HCT116 (cell line): ENCODE measurements around the gene UFD1.

ENCODE experiments used
- CEBPB ChIP-seq: IDR thresholded peaks from 2 replicates; pipeline ENCODE4 v1.6.1; 2012; ENCODE audit warnings: low read depth
- ELF1 ChIP-seq: IDR thresholded peaks from 2 replicates; pipeline ENCODE4 v1.6.1; 2012; ENCODE audit warnings: low read depth, borderline replicate concordance
- EZH2phosphoT487 ChIP-seq: fragments of 200-600 bp; IDR thresholded peaks from 2 replicates; pipeline ENCODE4 v1.6.1; 2018; ENCODE audit warnings: antibody characterized with exemption, borderline replicate concordance
- MAX ChIP-seq: IDR thresholded peaks from 2 replicates; pipeline ENCODE4 v1.6.1; 2012
- POLR2A ChIP-seq: IDR thresholded peaks from 2 replicates; pipeline ENCODE4 v1.7.0; 2011; ENCODE audit warnings: borderline replicate concordance; ENCODE audit not compliant: insufficient read depth, insufficient read length; ENCODE audit errors: extremely low read depth
- POLR2AphosphoS5 ChIP-seq: IDR thresholded peaks from 2 replicates; pipeline ENCODE4 v1.6.1; 2011; ENCODE audit warnings: mild to moderate bottlenecking, low read depth, low read length, moderate library complexity
- RAD21 ChIP-seq: IDR thresholded peaks from 2 replicates; pipeline ENCODE4 v1.6.1; 2012; ENCODE audit warnings: low read depth, mild to moderate bottlenecking
- SRF ChIP-seq: IDR thresholded peaks from 2 replicates; pipeline ENCODE4 v1.6.1; 2012; ENCODE audit warnings: low read depth
- YY1 ChIP-seq: IDR thresholded peaks from 2 replicates; pipeline ENCODE4 v1.6.1; 2011; ENCODE audit warnings: low read length, low read depth, moderate library complexity, mild to moderate bottlenecking; ENCODE audit not compliant: insufficient replicate concordance; ENCODE audit errors: extremely low read depth
- ZNF274 ChIP-seq: fragments of 200-500 bp; sonication (Bioruptor generic); IDR thresholded peaks from 2 replicates; pipeline ENCODE4 v1.6.1; 2014; ENCODE audit warnings: mild to moderate bottlenecking, low read depth, low read length, inconsistent platforms
- TF ChIP-seq, protein P1 (sequence below): IDR thresholded peaks from 2 replicates; pipeline ENCODE4 v1.6.1; 2012; ENCODE audit warnings: low read depth
- TF ChIP-seq, protein P2 (sequence below), 3 experiments: fragments of 200-600 bp in 1 of 3; sonication (generic) in 1 of 3; IDR thresholded peaks in 2 of 3; conservative IDR thresholded peaks in 1 of 3; 2 replicates each; pipeline ENCODE4 v1.5.1; 2012 to 2017; ENCODE audit warnings: low read depth in 2 of 3, low read length in 2 of 3, antibody characterized with exemption in 1 of 3, borderline replicate concordance in 1 of 3, control low read depth in 1 of 3, mild to moderate bottlenecking in 1 of 3, mixed read lengths in 1 of 3, mixed run types in 1 of 3, moderate library complexity in 1 of 3; ENCODE audit not compliant: insufficient read depth in 1 of 3
- TF ChIP-seq, protein P3 (sequence below): IDR thresholded peaks from 2 replicates; pipeline ENCODE4 v1.6.1; 2012

DNA sequence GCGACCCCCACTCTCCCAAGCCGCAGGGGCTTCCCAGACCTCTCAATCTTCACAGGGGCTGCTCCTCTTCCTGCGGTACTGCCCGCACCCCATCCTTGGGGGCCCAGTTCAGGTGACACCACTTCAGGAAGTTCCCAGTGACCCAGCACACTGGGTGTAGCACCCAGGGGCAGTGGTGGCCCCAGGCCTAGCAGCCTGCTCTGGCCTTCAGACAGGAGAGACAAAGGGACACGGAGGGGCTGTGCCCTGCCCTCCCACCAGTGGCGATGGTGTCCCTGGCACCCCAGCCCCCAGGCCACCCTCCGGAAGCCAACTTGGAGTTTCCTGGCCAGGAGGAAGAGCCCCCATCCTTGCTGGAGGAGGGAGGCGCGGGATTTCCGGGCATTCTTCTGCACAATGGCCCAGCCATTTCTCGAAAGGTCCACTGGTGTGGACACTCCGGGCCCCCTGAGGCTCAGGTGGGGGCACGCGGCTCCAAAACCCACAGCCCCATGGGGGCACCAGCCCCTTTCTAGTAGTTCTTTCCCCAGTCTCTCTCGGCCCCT is 46.2 kb upstream of the UFD1 start:
- TF ChIP-seq, protein P1, sequence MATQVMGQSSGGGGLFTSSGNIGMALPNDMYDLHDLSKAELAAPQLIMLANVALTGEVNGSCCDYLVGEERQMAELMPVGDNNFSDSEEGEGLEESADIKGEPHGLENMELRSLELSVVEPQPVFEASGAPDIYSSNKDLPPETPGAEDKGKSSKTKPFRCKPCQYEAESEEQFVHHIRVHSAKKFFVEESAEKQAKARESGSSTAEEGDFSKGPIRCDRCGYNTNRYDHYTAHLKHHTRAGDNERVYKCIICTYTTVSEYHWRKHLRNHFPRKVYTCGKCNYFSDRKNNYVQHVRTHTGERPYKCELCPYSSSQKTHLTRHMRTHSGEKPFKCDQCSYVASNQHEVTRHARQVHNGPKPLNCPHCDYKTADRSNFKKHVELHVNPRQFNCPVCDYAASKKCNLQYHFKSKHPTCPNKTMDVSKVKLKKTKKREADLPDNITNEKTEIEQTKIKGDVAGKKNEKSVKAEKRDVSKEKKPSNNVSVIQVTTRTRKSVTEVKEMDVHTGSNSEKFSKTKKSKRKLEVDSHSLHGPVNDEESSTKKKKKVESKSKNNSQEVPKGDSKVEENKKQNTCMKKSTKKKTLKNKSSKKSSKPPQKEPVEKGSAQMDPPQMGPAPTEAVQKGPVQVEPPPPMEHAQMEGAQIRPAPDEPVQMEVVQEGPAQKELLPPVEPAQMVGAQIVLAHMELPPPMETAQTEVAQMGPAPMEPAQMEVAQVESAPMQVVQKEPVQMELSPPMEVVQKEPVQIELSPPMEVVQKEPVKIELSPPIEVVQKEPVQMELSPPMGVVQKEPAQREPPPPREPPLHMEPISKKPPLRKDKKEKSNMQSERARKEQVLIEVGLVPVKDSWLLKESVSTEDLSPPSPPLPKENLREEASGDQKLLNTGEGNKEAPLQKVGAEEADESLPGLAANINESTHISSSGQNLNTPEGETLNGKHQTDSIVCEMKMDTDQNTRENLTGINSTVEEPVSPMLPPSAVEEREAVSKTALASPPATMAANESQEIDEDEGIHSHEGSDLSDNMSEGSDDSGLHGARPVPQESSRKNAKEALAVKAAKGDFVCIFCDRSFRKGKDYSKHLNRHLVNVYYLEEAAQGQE = no peak
- TF ChIP-seq, protein P2, sequence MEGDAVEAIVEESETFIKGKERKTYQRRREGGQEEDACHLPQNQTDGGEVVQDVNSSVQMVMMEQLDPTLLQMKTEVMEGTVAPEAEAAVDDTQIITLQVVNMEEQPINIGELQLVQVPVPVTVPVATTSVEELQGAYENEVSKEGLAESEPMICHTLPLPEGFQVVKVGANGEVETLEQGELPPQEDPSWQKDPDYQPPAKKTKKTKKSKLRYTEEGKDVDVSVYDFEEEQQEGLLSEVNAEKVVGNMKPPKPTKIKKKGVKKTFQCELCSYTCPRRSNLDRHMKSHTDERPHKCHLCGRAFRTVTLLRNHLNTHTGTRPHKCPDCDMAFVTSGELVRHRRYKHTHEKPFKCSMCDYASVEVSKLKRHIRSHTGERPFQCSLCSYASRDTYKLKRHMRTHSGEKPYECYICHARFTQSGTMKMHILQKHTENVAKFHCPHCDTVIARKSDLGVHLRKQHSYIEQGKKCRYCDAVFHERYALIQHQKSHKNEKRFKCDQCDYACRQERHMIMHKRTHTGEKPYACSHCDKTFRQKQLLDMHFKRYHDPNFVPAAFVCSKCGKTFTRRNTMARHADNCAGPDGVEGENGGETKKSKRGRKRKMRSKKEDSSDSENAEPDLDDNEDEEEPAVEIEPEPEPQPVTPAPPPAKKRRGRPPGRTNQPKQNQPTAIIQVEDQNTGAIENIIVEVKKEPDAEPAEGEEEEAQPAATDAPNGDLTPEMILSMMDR (IDR thresholded peaks at IDR 0.05 in 2 of 3, conservative IDR thresholded peaks at IDR 0.05 in 1 of 3; ENCODE audit: borderline replicate concordance in 1 of 3, insufficient read depth in 1 of 3, low read depth in 2 of 3, low read length in 2 of 3) = no peak
- TF ChIP-seq POLR2A (no peak), ELF1 (no peak), CEBPB (no peak), YY1 (no peak), MAX (no peak), POLR2AphosphoS5 (no peak), EZH2phosphoT487 (no peak), RAD21 (no peak), SRF (no peak), ZNF274 (no peak)
- TF ChIP-seq, protein P3, sequence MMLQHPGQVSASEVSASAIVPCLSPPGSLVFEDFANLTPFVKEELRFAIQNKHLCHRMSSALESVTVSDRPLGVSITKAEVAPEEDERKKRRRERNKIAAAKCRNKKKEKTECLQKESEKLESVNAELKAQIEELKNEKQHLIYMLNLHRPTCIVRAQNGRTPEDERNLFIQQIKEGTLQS = no peak
